Calu3 (cell line): ENCODE data around the gene HSP90AB1. TPM values are rescaled to one million over a fixed set of nuclear protein-coding genes. Genes with fewer than 3 reads are reported as not detected.

Experiments
- BruUV-seq: library from RNA; stranded (reverse); fragments of 400-500 nt; replicated peaks from 2 replicates; lab custom pipeline; 2021; lab: Mats Ljungman, UMichigan
- CTCF ChIA-PET: fragments of 300-600 bp; sonication (Branson Sonifier 250); formaldehyde crosslinking; loops from one replicate; lab custom pipeline; 2022; ENCODE audit warnings: antibody characterized with exemption; lab: Charles Lee
- DNase-seq: peaks from one replicate; pipeline ENCODE4 v3.0.0; 2022
- H3K27ac Mint-ChIP-seq: one replicate; pipeline ENCODE4 v1.8.0; 2022; ENCODE audit warnings: mixed read lengths; ENCODE audit not compliant: unreplicated experiment
- H3K27me3 Mint-ChIP-seq: one replicate; pipeline ENCODE4 v1.8.0; 2022; ENCODE audit warnings: mixed read lengths; ENCODE audit not compliant: unreplicated experiment
- H3K36me3 Mint-ChIP-seq: one replicate; pipeline ENCODE4 v1.8.0; 2022; ENCODE audit warnings: mild to moderate bottlenecking, moderate library complexity, mixed read lengths; ENCODE audit not compliant: insufficient read depth, unreplicated experiment
- H3K4me1 Mint-ChIP-seq: one replicate; pipeline ENCODE4 v1.8.0; 2022; ENCODE audit warnings: mild to moderate bottlenecking, low read depth, mixed read lengths; ENCODE audit not compliant: unreplicated experiment
- H3K4me3 Mint-ChIP-seq: one replicate; pipeline ENCODE4 v1.8.0; 2022; ENCODE audit warnings: mild to moderate bottlenecking, low read depth, moderate library complexity, mixed read lengths; ENCODE audit not compliant: unreplicated experiment
- H3K9me3 Mint-ChIP-seq: one replicate; pipeline ENCODE4 v1.8.0; 2022; ENCODE audit warnings: low read depth, mixed read lengths; ENCODE audit not compliant: unreplicated experiment
- intact Hi-C: fragments of 100-400 bp; cut with micrococcal nuclease; formaldehyde crosslinking; loops from one replicate; pipeline ENCODE4 v1.10.0; 2022; ENCODE audit not compliant: unreplicated experiment
- total RNA-seq: library from RNA; stranded (reverse); gene quantifications from 2 replicates; pipeline ENCODE4 v1.2.3, GENCODE V29; 2022
- TF ChIP-seq, protein P1 (sequence below): fragments of 200-600 bp; IDR thresholded peaks from one replicate; pipeline ENCODE4 v1.8.0; 2022; ENCODE audit warnings: antibody characterized with exemption; ENCODE audit not compliant: unreplicated experiment

HSP90AB1 gene
- total RNA-seq, 1 experiment from 2014 or later = 2,073 TPM

DNA sequence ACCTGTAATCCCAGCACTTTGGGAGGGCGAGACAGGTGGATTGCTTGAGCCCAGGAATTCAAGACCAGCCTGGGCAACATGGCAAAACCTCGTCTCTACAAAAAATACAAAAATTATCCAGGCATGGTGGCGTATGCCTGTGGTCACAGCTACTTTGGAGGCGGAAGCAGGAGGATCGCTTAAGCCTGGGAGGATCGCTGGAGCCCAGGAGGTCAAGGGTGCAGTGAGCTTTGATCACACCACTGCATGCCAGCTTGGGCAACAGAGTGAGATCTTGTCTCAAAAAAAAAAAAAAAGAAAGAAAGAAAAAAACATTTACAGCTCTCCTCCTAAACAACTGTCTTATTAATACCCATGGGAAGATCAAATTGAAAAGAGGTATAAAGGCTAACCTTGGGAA is 38.9 kb upstream of the HSP90AB1 start:
- BruUV-seq = no TSS peak
- Mint-ChIP-seq H3K9me3 (no peaks in the 10 kb centered on the region), H3K27me3 (no peaks in the 10 kb centered on the region), H3K4me1 (peaks cover 21% of the 10 kb centered on the region), H3K4me3 (no peak overlapping the region), H3K27ac (no peak overlapping the region), H3K36me3 (no peaks in the 10 kb centered on the region)
- intact Hi-C loops = no loop called here
- DNase-seq = no peak
- TF ChIP-seq, protein P1, sequence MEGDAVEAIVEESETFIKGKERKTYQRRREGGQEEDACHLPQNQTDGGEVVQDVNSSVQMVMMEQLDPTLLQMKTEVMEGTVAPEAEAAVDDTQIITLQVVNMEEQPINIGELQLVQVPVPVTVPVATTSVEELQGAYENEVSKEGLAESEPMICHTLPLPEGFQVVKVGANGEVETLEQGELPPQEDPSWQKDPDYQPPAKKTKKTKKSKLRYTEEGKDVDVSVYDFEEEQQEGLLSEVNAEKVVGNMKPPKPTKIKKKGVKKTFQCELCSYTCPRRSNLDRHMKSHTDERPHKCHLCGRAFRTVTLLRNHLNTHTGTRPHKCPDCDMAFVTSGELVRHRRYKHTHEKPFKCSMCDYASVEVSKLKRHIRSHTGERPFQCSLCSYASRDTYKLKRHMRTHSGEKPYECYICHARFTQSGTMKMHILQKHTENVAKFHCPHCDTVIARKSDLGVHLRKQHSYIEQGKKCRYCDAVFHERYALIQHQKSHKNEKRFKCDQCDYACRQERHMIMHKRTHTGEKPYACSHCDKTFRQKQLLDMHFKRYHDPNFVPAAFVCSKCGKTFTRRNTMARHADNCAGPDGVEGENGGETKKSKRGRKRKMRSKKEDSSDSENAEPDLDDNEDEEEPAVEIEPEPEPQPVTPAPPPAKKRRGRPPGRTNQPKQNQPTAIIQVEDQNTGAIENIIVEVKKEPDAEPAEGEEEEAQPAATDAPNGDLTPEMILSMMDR = no peak
- CTCF ChIA-PET = interaction anchor here (0.6 to 1.2 kb wide), 3 partner anchors 18 to 894 kb away, joined by 3 to 5 read pairs (median 4); no protein-coding TSS in a partner anchor

DNA sequence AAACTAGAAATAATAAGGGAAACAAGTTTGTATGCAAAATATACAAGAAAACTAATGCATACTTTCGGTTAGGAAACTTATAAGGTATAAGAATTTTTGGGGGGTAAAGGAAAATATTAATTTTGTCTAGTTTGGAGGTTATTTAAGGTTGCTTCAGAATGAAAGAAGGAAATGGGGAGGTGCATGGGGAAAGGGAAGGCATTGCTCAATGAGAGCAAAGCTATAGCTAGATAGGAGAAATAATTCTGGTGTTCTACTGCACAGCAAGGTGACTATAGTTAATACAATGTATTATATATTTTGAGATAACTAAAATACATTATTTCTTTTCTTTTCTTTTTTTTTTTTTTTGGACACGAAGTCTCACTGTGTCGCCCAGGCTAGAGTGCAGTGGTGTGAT is 35.6 kb upstream of the HSP90AB1 start:
- BruUV-seq = no TSS peak
- Mint-ChIP-seq H3K4me1 (no peaks in the 10 kb centered on the region), H3K36me3 (no peaks in the 10 kb centered on the region), H3K27ac (no peak overlapping the region), H3K27me3 (no peaks in the 10 kb centered on the region), H3K4me3 (no peak overlapping the region), H3K9me3 (no peaks in the 10 kb centered on the region)
- no peak for DNase-seq
- intact Hi-C loops = no loop called here
- TF ChIP-seq, protein P1 = no peak
- CTCF ChIA-PET = interaction anchor here (1.1 kb wide), 1 partner anchor 57 kb away, joined by 4 read pairs; no protein-coding TSS in a partner anchor

DNA sequence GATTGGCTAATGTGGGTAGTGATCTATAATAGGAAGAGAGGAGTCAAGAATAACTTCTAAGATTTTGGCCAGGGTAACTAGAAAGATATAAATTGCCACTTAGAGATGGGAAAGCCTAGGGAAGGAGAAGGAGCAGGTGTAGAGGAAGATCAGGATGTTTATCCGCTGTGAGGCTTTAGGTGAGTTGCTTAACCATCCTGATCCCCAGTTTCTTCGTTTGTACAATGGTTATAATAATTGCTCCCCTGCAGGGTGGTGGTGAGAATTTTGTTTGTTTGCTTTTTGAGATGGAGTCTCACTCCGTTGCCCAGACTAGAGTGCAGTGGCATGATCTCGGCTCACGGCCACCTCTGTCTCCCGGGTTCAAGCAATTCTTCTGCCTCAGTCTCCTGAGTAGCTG is 32.6 kb upstream of the HSP90AB1 start:
- Mint-ChIP-seq H3K36me3 (peaks cover 9% of the 10 kb centered on the region), H3K4me1 (peaks cover 25% of the 10 kb centered on the region), H3K4me3 (no peak overlapping the region), H3K27me3 (no peaks in the 10 kb centered on the region), H3K9me3 (no peaks in the 10 kb centered on the region), H3K27ac (no peak overlapping the region)
- DNase-seq = no peak
- CTCF ChIA-PET = no interaction called here
- TF ChIP-seq, protein P1 = no peak
- intact Hi-C loops = no loop called here
- no TSS peak for BruUV-seq

DNA sequence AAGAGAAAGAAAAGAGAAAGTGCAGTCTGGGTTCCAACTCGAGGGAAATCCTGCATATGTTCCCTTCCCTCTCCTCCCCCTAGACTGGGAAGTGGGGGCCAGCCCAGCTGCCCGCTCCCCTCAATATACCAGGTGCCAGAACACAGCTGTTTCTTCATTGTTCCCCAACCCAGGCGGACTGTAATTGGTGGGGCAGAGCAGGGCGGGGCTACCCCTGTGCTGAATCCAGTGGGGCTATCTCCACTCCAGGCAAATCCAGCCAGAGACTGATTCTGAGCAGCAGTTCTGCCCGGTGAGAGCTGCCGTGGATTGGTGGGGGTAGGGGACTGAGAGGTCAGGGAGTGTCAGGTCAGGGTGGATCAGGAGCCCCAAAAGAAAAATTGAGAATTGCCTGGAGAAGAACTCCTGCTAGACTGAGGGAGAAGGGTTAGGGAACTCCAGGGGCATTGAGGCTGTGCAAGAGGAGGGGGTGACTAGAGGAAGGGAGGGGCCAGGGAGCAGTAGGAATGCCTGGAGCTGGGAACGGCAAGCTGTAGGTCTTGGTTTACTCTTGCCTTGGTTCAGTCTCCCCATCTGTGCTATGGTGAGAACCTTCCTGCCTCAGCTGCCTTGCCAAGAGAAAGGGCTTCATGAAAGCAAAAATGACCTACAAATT is 30.1 kb upstream of the HSP90AB1 start, which contains the start of gene MYMX:
Gene MYMX, plus strand, starts transcription at position 250 of the 655 bp plus-strand sequence. CDS start 546 bp downstream, outside the sequence.
- CTCF ChIA-PET = interaction anchor here (0.6 kb wide), 1 partner anchor 563 kb away, joined by 5 read pairs; no protein-coding TSS in a partner anchor
- Mint-ChIP-seq H3K36me3 (peaks cover 21% of the 10 kb centered on the region), H3K27me3 (no peaks in the 10 kb centered on the region), H3K9me3 (no peaks in the 10 kb centered on the region), H3K4me1 (peaks cover 36% of the 10 kb centered on the region), H3K27ac (no peak within 1 kb of the TSS), H3K4me3 (no peak within 1 kb of the TSS)
- no peak for DNase-seq
- TF ChIP-seq, protein P1 = no peak
- intact Hi-C loops = loop anchor here (5.0 kb wide), 1 partner anchor 45 kb away; no protein-coding TSS in a partner anchor
- no TSS peak for BruUV-seq
